CMK (cell line): Measurements from ENCODE around the gene CXADR.
"Not testable (repeated sequence)": the region's sequence is repeated elsewhere in the genome, so short reads cannot be mapped to it uniquely, and the experiment has no call there.

Source experiments
- DNase-seq: peaks from one replicate; pipeline ENCODE4 v3.0.0-alpha.2; 2010; ENCODE audit warnings: low read depth

The CXADR gene

DNA sequence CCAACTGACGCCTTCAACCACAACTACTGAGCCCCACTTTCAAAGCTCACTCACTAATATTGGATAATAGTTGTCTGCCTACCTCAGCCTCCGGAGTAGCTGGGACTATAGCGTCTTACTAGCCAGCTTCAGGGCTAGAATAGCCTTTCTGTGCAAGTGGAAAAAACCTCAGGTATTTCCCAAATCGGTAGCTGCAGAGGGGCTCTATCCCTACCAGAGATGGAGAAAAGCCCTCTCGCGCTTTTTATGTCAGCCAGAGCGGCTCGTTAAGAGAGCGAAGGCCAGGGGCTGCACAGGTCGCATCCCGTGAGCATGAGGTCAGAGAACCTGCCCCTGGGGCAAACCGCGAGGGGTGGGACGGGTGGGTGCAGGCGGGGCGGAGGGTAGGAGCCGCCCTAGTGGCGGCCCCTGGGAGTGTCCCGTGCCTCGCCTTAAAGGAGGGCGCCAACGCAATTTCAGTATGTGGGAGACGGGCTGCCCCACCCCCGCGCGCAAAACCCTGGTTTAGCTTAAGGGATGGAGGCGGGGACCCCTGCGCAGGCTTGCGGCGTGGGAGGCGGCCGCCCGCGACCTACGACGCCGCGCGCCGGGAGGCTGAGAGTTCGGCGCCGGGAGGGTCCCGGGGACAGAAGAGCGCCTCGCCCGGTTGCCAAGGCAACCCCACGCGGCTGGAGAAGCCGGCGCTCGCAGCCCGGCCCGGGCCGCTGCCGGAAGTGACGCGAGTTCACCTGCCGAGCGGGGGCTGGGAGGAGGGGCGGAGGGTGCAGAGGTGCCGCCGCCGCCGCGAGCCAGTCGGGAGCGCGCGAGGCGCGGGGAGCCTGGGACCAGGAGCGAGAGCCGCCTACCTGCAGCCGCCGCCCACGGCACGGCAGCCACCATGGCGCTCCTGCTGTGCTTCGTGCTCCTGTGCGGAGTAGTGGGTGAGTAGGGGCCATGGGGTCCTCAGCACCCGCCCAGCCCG lies at the start of gene CXADR:
Gene CXADR (plus strand): TSS at position 791 of the 961 bp plus-strand sequence. CDS start 87 bp downstream, at position 878.
- peak; percentile 15 for DNase-seq

DNA sequence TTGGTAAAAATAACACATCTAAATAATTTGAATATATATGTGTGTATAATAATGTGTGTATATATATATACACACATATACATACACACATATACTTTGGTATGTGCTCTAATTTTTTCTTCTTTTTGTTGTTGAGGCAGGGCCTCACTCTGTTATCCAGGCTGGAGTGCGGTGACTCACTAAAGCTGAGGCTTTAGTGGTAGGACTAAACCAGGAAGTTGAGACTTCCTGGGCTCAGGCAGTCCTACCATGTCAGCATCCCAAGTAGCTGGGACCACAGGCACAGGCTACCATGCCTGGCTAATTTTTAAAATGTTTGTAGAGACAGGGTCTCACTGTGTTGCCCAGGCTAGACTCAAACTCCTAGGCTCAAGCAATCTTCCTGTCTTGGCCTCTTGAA lies 46.7 kb upstream of the CXADR start:
- DNase-seq = no peak

DNA sequence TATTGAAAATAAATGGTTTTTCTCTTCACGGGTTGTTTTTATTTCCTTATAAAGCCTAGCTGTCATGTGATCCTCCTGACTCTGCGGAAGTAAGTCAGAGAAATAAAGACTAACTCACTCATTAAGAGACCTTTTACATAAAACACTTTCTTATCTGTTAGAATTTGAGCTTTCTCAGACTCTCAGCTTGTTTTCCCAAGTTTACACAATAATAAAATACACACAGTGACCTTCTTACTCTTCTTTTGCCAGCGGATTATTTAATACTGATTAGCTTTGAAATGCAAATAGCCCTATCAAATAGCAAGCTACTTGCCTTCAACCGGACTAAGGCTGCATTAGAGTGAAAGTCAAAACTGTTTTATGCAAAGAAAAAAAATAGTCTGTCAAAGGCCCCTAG lies 45.5 kb upstream of the CXADR start:
- no peak for DNase-seq

DNA sequence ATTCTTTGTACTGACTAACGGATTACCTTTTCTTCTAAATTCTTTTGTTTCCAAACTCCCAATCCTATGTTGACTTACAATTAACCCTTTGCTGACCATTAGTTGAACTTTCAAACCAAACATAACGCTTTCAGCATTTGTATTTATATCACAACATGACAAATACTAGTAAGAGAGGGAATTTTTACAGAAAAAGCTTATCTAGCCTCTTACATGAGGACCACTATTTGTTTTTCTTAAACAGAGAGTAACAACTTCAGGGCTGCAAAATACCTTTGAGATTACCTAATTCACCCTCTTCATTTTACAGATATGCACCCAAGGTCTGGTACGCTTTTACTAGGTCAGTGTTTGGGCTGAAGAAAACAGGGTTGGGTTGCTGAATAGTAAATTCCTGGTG lies 45.0 kb upstream of the CXADR start:
- no peak for DNase-seq

DNA sequence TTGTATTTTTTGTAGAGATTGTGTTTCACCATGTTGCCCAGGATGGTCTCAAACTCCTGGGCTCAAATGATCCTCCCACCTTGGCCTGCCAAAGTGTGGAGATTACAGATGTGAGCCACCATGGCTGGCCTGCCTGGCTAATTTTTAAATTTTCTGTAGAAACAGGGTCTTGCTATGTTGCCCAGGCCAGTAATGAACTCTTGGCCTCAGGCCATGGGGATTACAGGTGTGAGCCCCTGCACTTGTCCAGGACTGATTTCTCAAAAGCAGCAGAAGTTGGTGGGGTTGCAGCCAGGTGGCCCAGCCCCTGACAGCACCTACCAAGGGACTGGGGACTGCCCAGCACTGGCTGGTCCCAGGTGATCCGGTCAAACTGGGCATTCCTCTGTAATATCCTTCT lies 44.1 kb upstream of the CXADR start:
- no peak for DNase-seq

DNA sequence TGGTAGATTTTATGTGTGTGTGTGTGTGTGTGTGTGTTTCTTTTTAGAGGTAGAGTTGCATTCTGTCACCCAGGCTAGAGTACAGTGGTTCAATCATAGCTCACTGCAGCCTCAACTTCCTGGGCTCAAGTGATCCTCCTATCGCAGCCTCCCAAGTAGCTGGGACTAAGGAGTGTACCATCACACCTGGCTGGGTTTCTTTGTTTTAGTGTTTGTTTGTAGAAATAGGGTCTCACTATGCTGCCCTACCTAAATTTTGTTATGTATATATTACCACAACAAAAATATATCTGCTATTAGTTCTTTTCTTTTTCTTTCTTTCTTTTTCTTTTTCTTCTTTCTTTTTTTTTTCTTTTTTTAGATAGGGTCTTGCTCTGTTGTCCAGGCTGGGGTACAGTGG lies 43.1 kb upstream of the CXADR start:
- no peak for DNase-seq

DNA sequence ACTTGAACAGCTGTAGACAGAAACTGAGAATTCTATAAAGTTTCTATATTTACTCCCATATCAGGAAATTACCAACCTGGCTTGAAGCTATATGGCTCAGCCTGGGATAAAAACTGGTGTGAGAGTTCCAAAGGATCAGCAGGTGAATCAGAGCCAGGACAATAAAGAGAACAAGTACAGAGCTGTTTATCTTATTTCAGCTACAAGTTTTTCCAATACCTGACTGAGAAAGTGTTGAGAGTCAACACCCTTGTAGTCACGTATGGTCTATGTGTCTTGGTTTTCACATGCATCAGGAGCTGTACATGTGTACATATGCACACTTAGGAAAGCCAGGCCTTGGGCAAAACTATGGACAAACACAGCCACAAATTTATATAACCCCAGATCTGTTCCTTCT lies 40.7 kb upstream of the CXADR start:
- DNase-seq = no peak

DNA sequence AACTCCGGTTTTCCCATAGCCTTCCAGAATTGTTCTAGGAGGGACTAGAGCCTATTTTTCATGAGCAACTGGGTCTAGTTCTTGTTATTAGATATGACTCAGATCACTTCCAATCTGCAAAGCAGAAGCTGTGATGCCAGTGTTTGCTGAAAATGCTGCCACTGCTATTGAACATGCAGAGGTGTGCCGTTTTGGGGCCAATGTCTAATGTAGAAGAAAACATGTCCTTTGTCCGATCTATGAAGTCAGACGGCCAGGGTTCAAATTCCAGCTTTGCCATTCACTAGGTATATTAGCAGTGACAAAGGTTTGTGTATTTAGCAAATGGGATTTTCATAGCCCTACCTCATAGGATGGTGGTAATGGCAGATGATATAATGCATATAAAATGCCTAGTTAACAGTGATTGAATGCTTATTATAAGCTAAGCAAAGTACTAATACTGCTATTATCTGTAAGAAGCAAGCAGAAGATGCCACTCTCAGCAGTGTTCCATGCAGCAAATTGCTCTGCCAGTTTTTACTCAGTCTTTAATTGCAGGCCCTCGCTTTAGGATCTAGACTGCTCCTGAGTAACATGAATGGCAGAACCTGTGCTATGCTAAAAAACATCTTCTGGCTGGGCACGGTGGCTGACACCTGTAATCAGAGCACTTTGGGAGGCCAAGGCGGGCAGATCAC lies 40.1 kb upstream of the CXADR start:
- DNase-seq = no peak

DNA sequence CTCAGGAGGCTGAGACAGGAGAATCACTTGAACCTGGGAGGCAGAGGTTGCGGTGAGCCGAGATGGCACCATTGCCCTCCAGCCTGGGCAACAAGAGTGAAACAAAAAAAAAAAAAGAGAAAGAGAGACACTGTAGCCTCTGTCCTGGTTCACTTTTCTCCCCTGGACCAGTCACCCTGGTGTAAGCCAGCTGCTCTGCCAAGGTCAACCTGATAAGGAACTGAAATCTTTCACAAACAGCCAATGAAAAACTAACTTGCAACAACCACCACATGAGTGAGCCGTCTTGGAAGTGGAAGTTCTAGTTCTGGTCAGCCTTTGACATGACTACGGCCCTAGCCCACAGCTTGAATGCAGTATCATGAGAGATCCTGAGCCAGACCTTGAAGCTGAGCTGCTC lies 36.8 kb upstream of the CXADR start:
- DNase-seq = no peak

DNA sequence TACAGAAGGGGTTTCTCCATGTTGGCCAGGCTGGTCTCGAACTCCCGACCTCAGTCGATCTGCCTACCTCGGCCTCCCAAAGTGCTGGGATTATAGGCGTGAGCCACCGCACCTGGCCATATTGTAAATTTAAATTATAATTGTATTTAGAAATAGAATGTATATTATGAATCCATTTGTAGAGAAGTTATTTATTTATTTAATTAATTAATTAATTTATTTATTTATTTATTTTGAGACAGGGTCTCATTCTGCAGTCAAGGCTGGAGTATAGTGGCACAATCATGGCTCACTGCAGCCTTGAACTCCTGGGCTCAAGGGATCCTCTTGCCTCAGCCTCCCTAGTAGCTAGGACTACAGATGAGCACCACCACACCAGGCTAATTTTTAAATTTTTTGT lies 34.7 kb upstream of the CXADR start:
- DNase-seq = not testable (repeated sequence)

DNA sequence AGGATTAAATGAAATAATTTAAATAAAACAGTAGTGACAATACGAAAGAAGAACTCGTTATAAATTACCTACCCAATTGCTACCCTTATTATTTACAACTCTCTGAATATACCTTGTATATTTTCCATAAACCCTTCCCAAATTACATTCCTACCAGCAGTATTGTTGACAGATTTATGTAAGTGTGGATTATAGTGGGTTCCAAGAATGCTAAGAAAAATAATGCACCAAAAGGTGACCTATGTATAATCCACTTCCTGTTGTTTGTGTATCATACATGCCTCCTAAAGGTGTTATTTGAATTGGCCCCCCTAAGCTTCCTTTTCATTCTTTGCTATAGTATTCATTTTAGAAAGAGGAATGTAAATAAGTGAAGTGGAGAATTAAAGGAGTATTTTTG lies 33.2 kb upstream of the CXADR start:
- no peak for DNase-seq

DNA sequence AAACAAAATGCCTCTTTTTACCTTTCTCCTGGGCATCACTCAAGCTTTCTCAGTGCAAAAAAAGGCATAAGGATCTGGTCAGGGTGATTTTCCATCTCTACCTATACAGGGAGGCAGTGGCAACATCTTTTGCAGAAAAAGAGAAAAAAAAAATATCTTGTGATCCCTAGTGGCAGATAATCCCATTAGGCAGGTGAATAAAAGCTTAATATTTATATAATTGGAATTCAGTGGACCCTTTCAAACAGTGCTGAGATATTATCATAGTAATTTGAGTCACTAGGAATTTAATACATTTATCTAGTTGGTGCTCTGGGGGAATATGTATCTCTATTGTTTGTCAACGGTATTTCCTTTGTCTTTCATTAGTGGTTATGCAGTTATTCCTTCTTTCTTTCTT lies 29.9 kb upstream of the CXADR start:
- no peak for DNase-seq

DNA sequence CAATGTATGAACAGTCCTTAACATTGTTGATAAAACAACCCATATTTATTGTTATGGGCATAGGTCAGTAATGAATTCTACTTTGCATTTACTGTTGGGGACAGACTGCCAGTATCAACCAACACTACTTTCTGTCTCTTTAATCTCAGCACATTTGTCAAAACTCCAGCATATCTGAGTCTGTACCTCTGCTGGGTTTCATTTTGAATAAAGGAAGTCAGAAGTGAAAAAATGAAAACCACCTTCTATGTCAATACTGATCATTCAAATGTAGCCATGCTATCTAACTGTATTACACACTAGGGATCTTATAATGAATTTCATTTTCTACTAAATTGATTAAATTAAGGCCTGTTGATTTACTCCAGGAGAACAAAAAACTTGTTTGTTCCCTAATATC lies 24.2 kb upstream of the CXADR start:
- DNase-seq = no peak

DNA sequence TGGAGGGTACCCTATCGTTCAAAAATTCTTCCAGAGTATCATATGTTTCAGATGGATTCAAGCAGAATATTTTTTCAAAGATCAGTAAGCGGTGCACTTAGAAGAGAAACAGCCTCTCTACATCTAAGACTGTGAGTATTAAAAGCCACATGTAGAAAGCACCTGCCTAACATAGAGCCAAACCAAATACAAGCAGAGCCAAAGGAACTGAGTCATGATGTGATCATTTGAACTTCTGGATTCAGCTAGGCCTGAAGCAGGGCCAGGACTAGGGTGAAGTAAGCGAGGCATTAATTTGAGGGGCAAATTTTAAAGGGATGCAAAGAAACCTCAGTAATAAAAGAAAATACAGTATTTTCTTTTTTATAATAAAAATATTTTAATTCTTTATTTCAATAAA lies 23.3 kb upstream of the CXADR start:
- not testable (repeated sequence) for DNase-seq

DNA sequence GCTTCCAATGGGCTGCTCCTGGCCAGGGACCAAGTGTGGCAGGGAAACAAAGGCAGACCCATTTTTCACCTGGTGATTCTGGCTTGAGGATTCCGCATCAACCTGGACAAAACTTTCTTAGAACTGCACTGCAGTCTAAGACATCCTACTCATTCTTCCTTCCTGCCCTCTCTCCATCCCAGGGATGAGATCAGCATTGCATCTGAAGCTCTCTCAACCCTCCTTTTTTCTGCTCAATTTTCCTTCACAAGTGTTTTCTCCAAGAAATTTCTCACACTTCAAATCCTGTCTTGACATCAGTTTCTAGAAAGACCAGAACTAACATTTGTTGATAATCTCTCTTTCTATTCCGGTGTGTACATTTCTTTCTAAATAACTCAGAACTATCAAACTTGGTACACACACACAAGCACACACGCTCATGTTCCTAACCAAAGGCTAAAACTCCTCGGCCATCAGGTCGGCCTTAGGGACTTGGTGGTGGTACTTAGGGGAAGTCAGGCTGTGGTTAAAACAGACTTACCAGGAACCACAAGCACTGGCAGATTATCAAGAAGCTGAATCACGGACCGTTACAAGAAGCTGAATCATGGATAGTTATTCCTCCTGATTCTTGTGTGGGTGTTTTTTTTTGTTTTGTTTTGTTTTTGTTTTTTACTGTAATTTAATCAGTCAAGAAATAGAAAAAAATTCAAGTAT lies 21.0 kb upstream of the CXADR start:
- peak; percentile 20 for DNase-seq

DNA sequence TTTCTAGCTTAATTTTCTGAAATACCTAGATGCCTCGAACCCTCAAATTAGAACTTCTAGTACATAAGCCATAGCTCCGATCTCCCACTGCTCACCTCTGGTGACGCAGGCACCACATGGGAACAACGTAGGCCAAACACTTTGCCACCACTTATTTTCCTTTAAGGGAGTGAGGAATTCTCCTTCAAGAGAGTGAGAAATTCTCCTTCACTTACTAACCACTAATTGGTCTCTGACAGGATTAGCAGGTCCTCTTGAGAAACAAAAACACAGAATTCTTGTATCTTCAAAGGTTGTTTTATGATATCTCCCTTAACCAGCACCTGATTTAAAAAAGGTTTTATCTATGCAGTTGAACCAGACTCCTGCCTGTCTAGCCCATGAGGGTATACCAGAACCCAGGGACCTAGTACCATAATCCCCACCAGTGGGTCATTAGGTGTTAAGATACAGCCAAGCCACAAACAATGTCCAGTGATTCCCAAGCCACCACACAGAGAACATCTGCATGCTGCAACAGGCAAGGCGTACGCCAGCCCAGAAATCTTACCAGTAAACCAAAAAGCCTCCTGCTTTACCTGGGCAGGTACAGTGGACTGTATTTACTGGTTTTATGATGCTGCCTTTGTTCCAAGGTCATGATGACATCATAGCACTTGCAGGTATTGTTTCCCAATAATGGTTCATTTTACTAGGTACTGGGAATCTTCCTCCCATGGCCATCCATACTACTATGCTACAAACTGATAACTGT lies 20.3 kb upstream of the CXADR start:
- DNase-seq = no peak

DNA sequence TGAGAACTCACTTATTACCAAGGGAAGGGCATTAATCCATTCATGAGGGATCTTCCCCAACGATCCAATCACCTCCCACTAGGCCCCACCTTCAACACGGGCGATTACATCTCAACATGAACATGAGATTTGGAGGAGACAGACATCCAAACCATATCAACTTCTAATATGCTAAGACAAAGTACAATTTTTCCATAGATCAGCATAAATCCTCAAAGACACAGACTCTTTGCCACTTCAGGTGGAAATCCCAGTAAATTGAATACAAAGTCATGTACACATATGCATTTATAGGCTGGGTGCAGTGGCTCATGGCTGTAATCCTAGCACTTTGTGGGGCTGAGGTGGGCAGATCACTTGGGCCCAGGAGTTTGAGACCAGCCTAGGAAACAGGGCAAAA lies 18.8 kb upstream of the CXADR start:
- DNase-seq = no peak

DNA sequence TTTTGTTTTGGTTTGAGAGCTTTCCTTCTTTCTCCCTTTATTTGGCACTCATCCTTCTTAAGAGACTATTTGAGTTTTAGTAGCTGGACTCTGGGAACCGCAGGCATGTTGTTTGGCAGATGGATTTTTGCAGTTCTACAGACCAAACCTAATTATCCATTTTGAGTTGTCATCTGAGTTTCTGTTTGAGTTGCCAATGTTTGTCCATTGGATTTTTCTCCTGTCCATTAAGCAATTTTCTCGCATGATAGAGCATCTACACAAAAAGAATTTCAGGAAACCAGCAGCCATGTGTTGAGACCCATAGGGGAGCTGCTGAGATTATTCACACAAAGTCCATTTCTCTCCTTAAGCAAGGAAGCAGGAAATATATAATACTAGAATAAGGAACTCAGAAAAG lies 17.2 kb upstream of the CXADR start:
- DNase-seq = no peak

DNA sequence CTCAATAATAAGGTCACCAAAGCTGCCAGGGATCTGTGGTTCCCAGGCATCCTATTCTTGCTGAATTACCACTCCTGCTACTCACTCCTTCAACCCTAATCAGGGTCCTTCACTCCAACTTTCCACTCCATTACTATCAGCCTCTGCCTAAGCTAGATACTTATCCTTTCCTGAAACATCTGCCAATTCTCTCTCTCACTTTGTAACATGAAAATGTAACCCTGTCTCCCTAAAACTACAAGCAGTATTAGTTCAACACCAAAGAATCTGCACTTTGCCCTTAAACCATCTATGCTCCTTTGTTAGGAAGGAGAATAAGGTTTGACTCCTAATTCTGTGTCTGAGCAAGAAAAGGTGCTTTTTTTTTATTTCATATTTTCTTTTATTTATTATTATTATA lies 15.5 kb upstream of the CXADR start:
- DNase-seq = no peak

DNA sequence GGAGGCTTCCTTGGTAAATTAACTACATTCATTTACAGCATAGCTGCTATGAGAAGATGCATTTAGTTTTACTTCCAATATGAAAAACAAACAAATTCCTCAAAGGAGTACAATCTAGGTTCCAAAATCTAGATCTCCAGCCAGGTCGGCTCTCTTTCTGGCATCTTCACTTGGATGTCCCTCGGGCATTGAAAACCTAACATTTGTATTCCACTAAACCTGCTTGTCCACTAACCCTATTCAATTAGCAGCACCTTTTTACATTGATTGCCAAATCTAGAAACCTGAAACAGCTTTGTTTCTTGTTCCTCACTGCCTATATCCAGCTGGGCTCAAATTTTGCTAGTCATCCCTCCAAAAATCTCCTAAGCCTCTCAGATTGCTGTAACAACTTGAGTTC lies 14.3 kb upstream of the CXADR start:
- no peak for DNase-seq

DNA sequence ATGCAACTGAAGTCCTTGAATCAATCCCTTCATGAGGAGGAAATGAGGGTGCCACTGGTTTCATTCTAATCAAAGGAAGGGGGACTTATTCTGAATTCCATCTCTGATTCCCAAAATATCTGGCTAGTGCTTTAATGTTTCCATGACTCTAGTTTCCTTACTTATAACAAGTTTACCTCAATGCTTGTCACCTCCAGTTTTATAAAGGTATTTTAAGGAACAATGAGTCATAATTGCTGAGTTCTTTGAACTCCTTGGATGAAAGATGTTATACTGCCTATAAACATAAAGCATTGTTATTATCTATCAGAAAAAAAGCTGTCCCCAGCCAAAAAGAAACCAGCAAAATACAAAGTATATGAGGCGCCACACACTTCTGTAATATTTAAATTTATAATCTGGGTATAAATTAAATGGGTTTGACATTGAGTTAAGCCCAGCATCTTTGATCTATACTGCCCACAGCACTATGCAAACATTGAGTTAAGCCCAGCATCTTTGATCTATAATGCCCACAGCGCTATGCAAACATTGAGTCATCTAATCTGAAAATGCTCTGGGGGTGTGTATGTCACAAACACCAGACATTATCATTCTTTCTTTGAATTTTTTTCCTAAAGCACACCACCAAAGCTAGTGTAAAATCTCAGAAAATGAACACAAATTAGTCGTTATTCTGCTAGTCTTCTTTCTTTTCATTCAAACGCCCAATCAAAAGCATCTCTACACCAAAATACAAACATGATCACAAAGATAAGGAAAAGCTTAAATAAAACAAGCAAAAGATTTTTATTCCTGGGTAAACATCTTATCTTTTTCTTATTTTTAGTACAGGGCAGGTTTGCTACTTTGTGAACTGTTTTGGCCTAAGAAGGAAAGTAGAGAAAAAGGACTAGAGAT lies 11.5 kb upstream of the CXADR start:
- DNase-seq = no peak
